H4 (cell line): ENCODE results near the gene AP1G2. TPM values are rescaled to one million over a fixed set of nuclear protein-coding genes. Genes with fewer than 3 reads are reported as not detected.
"Not testable (repeated sequence)": the region's sequence is repeated elsewhere in the genome, so short reads cannot be mapped to it uniquely, and the experiment has no call there.

Experiments used
- DNase-seq: peaks from one replicate; pipeline ENCODE4 v3.0.0-alpha.2; 2015; ENCODE audit warnings: low spot score
- total RNA-seq: library from RNA; depleted of rRNA; stranded (reverse); fragments of >200 nt; shearing (Covaris generic); gene quantifications from 2 replicates; pipeline ENCODE4 v1.2.3, GENCODE V29; 2014

Gene AP1G2
- total RNA-seq, 1 experiment from 2014 or later: 0.43 TPM

GRCh38 chr14:23539248-23540140 lies 28.1 kb downstream of the AP1G2 start:
- peak; percentile 37 for DNase-seq

GRCh38 chr14:23538785-23539184 lies 28.8 kb downstream of the AP1G2 start:
- DNase-seq: no peak

- DNase-seq: no peak
These were observed 29.4 kb downstream of the AP1G2 start for GRCh38 chr14:23538050-23538718.

GRCh38 chr14:23537351-23538049 lies 30.1 kb downstream of the AP1G2 start:
- no peak for DNase-seq

- not testable (repeated sequence) for DNase-seq
These were observed 30.7 kb downstream of the AP1G2 start for GRCh38 chr14:23536906-23537305.

GRCh38 chr14:23536494-23536893 lies 31.1 kb downstream of the AP1G2 start:
- no peak for DNase-seq

- DNase-seq: no peak
These were observed 31.6 kb downstream of the AP1G2 start for GRCh38 chr14:23535943-23536342.

GRCh38 chr14:23533652-23534435 lies 33.7 kb downstream of the AP1G2 start:
- no peak for DNase-seq

GRCh38 chr14:23532658-23533057 lies 34.9 kb downstream of the AP1G2 start:
- DNase-seq: no peak

- DNase-seq: no peak
These were observed 36.2 kb downstream of the AP1G2 start for GRCh38 chr14:23531391-23531790.

GRCh38 chr14:23530375-23531055 lies 37.1 kb downstream of the AP1G2 start:
- no peak for DNase-seq

GRCh38 chr14:23529016-23529415 lies 38.6 kb downstream of the AP1G2 start:
- no peak for DNase-seq

- DNase-seq: no peak
These were observed 39.0 kb downstream of the AP1G2 start for GRCh38 chr14:23528555-23528954.

- no peak for DNase-seq
These were observed 42.0 kb downstream of the AP1G2 start for GRCh38 chr14:23525611-23526010.

GRCh38 chr14:23524954-23525353 lies 42.6 kb downstream of the AP1G2 start:
- no peak for DNase-seq

- no peak for DNase-seq
These were observed 44.2 kb downstream of the AP1G2 start for GRCh38 chr14:23523229-23524016.

GRCh38 chr14:23522643-23523198 lies 44.9 kb downstream of the AP1G2 start:
- no peak for DNase-seq

GRCh38 chr14:23521785-23522640 lies 45.6 kb downstream of the AP1G2 start:
- DNase-seq: no peak
